Type B pancreatic cell (in vitro differentiated cells): ENCODE results near the gene ITPA. TPM values are rescaled to one million over a fixed set of nuclear protein-coding genes. Genes with fewer than 3 reads are reported as not detected.

ENCODE experiments used
- DNase-seq: peaks from one replicate; pipeline ENCODE4 v3.0.0; 2021; ENCODE audit warnings: mixed read lengths; ENCODE audit not compliant: unreplicated experiment; ENCODE audit errors: extremely low spot score
- H3K27ac Mint-ChIP-seq: 2 replicates; pipeline ENCODE4 v1.8.0; 2021; ENCODE audit warnings: mild to moderate bottlenecking, mixed read lengths
- H3K27me3 Mint-ChIP-seq: 2 replicates; pipeline ENCODE4 v1.8.0; 2021; ENCODE audit warnings: mixed read lengths
- H3K36me3 Mint-ChIP-seq: 2 replicates; pipeline ENCODE4 v1.8.0; 2021; ENCODE audit warnings: mixed read lengths
- H3K4me1 Mint-ChIP-seq: one replicate; pipeline ENCODE4 v1.8.0; 2021; ENCODE audit warnings: mixed read lengths; ENCODE audit not compliant: unreplicated experiment
- H3K4me3 Mint-ChIP-seq: 2 replicates; pipeline ENCODE4 v1.8.0; 2021; ENCODE audit warnings: mild to moderate bottlenecking, mixed read lengths
- H3K9me3 Mint-ChIP-seq: 2 replicates; pipeline ENCODE4 v1.8.0; 2021; ENCODE audit warnings: mixed read lengths
- total RNA-seq: library from RNA; stranded (reverse); gene quantifications from 2 replicates; pipeline ENCODE4 v1.2.1, GENCODE V29; 2021; ENCODE audit warnings: low replicate concordance
- TF ChIP-seq, protein P1 (sequence below): fragments of 200-600 bp; sonication (generic); conservative IDR thresholded peaks from 2 replicates; pipeline ENCODE4 v1.5.0; 2021; ENCODE audit warnings: antibody characterized with exemption, mild to moderate bottlenecking

ITPA gene
- total RNA-seq, 1 donor from 2014 or later, result 59.7 TPM

DNA sequence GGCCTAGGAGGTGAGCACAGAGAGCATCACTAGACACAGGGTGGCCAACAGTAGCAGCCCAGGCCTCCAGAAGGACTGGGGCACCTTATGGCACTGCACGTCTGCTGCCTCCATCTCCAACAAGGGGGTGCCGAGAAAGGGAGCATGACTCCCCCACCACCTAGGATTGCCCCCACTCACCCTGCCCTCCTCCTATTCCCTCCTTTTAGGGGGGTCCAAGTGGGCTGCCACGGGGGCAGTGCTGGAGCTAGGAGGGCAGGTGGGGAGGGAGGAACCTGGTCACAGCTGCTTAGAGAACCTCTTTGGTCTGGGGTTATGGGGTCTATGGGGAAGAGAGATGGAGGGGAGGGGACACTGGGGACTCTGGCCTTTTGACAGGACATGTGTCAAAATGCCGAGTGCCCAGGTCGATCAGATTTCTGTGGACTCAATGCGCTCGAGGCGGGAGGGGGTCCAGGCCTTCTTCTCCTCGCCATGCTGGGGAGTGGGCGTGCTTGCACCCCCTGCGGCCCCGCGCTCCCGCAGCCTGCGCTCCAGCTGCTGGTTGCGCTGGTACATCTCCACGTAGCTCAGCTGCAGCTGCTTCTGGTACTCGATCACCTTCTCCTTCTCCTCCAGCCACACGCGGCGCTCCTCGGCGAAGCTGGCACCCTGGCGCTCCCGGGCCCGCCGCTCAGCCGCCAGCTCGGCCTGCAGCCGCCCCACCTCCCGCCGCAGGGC, 45.1 kb upstream of the ITPA start:
- Mint-ChIP-seq H3K4me1 (peaks cover 7% of the 10 kb centered on the region), H3K27ac (no peak overlapping the region), H3K4me3 (no peak overlapping the region), H3K9me3 (no peaks in the 10 kb centered on the region), H3K27me3 (peaks cover 9% of the 10 kb centered on the region), H3K36me3 (no peaks in the 10 kb centered on the region)
- TF ChIP-seq, protein P1, sequence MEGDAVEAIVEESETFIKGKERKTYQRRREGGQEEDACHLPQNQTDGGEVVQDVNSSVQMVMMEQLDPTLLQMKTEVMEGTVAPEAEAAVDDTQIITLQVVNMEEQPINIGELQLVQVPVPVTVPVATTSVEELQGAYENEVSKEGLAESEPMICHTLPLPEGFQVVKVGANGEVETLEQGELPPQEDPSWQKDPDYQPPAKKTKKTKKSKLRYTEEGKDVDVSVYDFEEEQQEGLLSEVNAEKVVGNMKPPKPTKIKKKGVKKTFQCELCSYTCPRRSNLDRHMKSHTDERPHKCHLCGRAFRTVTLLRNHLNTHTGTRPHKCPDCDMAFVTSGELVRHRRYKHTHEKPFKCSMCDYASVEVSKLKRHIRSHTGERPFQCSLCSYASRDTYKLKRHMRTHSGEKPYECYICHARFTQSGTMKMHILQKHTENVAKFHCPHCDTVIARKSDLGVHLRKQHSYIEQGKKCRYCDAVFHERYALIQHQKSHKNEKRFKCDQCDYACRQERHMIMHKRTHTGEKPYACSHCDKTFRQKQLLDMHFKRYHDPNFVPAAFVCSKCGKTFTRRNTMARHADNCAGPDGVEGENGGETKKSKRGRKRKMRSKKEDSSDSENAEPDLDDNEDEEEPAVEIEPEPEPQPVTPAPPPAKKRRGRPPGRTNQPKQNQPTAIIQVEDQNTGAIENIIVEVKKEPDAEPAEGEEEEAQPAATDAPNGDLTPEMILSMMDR, result no peak
- no peak for DNase-seq

DNA sequence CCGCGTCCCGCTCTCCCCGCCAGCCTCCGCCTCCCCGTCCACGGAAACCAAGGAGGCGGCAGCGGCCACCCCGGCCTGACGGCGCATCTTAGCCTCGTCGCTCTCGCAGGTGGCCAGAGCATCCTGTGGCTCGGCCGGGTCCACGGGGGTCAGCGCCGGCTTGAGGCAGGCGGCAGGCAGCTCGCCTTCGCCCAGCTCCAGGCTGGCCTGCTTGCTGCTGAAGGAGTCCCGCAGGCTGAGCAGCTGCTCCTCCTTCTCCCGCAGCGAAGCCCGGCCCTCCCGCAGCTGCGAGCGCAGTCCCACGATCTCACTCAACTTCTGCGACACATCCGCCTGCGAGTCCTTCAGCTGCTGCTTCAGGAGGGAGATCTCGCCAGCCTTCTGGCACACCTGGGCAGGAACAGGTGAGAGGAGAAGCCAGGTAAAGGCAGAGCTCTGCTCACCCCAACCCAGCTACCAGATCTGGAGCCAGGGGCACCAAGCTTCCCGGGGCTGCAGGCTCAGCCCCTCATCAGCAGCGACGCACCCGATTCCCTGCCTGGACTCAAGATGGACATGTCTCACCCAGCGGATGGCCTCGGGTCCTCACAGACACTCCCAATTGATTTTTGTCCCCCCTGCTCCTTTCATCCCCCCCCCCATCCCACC, 44.4 kb upstream of the ITPA start:
- Mint-ChIP-seq H3K9me3 (no peaks in the 10 kb centered on the region), H3K27ac (no peak overlapping the region), H3K4me1 (peaks cover 7% of the 10 kb centered on the region), H3K4me3 (no peak overlapping the region), H3K27me3 (peaks cover 11% of the 10 kb centered on the region), H3K36me3 (no peaks in the 10 kb centered on the region)
- TF ChIP-seq, protein P1, result no peak
- no peak for DNase-seq

DNA sequence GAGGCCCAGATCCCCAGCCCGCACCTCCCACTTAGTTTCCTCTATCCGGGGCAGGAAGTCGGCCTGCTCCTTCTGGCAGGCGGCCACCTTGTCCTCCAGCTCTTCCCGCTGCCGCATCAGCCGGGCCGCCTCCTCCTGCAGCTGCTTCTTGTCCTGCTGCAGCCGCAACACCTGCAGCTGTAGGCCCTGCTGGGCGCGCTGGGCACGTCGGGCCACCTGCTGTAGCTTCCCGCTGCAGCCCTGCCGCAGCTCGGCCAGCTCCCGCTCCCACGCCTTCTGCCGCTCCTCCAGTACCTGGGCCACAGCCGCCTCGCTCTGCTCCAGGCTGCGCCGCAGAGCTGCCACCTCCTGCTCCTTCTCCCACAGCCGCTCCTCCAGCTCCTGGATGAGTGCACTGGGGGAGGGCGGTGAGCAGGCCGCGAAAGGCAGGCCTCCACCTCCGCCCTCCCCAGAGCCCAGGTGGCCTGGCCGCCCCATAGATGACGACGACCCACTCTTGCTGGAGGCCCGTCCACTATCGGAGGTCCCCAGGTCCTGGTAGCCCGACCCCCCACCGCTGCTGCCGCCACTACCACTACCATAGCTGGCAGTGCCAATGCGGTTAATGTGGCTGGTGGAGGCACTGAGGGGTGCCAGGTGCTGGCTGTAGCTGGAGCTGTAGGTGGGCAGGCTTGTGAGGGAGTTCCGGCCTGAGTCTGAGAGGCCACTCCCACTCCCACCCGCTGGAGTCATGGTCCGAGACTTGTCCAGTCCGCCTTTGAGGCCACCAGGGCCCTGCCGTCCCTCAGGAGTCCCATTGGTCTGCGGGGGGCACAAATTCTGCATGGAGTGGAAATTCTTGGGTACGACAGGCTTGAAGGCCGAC, 43.6 kb upstream of the ITPA start:
- Mint-ChIP-seq H3K27me3 (peaks cover 11% of the 10 kb centered on the region), H3K9me3 (no peaks in the 10 kb centered on the region), H3K27ac (no peak overlapping the region), H3K4me3 (no peak overlapping the region), H3K36me3 (no peaks in the 10 kb centered on the region), H3K4me1 (peaks cover 7% of the 10 kb centered on the region)
- DNase-seq, result no peak
- TF ChIP-seq, protein P1, result no peak

DNA sequence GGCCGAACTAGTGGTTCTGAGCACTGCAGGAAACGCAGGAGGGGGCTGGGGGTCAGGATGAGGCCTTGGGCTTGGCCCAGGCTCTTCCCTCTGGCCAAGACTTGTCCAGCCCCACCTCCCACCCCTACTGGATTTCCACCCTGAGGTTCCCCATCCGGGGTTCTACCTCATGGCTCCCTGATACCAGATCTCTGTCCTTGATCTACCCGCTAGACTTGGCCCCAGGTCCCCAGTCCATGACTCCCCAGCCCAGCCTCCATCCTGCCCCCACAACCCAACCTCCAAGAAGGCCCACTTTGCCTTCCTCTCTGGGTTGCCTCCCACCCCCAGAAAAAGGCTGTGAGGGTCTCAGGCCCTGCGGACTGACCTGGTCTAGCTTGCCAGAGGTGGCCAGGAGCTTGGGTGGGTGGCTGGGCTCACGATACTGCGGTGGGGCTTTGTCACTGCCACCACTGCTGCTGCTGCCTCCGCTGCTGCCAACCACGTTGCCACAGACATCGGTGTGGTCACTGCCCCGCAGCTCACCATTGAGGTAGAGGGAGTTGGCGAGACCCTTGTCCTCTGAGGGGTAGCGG, 42.9 kb upstream of the ITPA start:
- TF ChIP-seq, protein P1, result no peak
- DNase-seq, result no peak
- peaks cover 7% of the 10 kb centered on the region for H3K4me1 Mint-ChIP-seq

DNA sequence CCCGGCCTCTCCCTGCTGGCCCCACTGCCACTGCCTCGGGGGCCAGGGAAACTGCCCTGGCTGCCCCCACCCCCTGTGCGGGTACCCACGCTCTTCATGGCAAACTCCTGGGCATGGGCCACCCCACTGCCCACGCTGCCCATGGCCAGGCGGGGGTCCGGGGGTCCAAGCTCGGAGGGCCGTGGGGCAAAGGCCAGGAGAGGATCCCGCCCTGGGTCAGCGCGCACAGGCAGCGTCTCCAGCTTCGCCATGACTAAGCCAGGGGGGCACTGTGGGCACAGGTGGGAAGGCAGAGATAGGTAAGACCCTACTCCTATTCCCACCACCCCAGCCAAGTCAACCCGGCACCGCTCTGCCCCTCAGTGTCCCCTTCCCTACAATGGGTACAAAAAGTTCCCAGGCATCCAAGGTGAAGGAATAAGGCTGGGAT, 42.4 kb upstream of the ITPA start:
- Mint-ChIP-seq H3K4me3 (no peak overlapping the region), H3K27me3 (peaks cover 13% of the 10 kb centered on the region), H3K36me3 (no peaks in the 10 kb centered on the region), H3K9me3 (no peaks in the 10 kb centered on the region), H3K4me1 (peaks cover 9% of the 10 kb centered on the region), H3K27ac (no peak overlapping the region)
- TF ChIP-seq, protein P1, result no peak
- DNase-seq, result no peak

More for the DNA sequence above, 42.9 kb upstream of the ITPA start:
- Mint-ChIP-seq H3K27me3 (peaks cover 11% of the 10 kb centered on the region), H3K27ac (no peak overlapping the region), H3K4me3 (no peak overlapping the region), H3K9me3 (no peaks in the 10 kb centered on the region), H3K36me3 (no peaks in the 10 kb centered on the region)
